Activated CD4-positive, alpha-beta T cell treated with anti-CD3 and anti-CD28 coated beads for 36 hours (primary cell): Measurements from ENCODE around the gene FHIT. TPM values are rescaled to one million over a fixed set of nuclear protein-coding genes. Genes with fewer than 3 reads are reported as not detected.
"Not testable (repeated sequence)": the region's sequence is repeated elsewhere in the genome, so short reads cannot be mapped to it uniquely, and the experiment has no call there.

Experiments used
- ATAC-seq: fragments of 200-7000 bp; cut with Tn5 transposase; one replicate; pipeline ENCODE4 v1.10.0; 2021; ENCODE audit warnings: mild to moderate bottlenecking, moderate library complexity
- CTCF ChIA-PET: fragments of 350-600 bp; sonication (Branson Sonifier 250); formaldehyde crosslinking; loops from one replicate; lab custom pipeline; 2021; ENCODE audit warnings: antibody characterized with exemption; lab: Charles Lee
- POLR2A ChIA-PET: fragments of 350-600 bp; sonication (Branson Sonifier 250); formaldehyde crosslinking; loops from one replicate; lab custom pipeline; 2021; ENCODE audit warnings: antibody characterized with exemption, inconsistent platforms; lab: Charles Lee
- DNase-seq: peaks from one replicate; pipeline ENCODE4 v3.0.0-alpha.2; 2020
- H3K27ac Mint-ChIP-seq: one replicate; pipeline ENCODE4 v1.8.0; 2021; ENCODE audit warnings: mixed read lengths
- H3K27me3 Mint-ChIP-seq: one replicate; pipeline ENCODE4 v1.8.0; 2021; ENCODE audit warnings: mixed read lengths
- H3K36me3 Mint-ChIP-seq: one replicate; pipeline ENCODE4 v1.8.0; 2021; ENCODE audit warnings: low read depth, mixed read lengths
- H3K4me1 Mint-ChIP-seq: one replicate; pipeline ENCODE4 v1.8.0; 2021; ENCODE audit warnings: mixed read lengths
- H3K4me3 Mint-ChIP-seq: one replicate; pipeline ENCODE4 v1.8.0; 2021; ENCODE audit warnings: mild to moderate bottlenecking, moderate library complexity, mixed read lengths
- H3K9me3 Mint-ChIP-seq: one replicate; pipeline ENCODE4 v1.8.0; 2021; ENCODE audit warnings: low read depth, mixed read lengths
- intact Hi-C, 2 experiments: fragments of 100-400 bp; cut with DNase I in 1 of 2; cut with micrococcal nuclease in 1 of 2; formaldehyde crosslinking; loops; one replicate each; pipeline versions ENCODE4 v1.14.2 to v1.15.1; 2022 to 2024; cut with DNase I, micrococcal nuclease
- total RNA-seq, 2 experiments: library from RNA; stranded (reverse); gene quantifications; one replicate each; pipeline ENCODE4 v1.2.3, GENCODE V29; 2021

Gene FHIT
- total RNA-seq, 2 experiments from 2014 or later, result 10.2 to 13.1 TPM

GRCh38 chr3:59935025-59935424, 1316.2 kb downstream of the FHIT start:
- POLR2A ChIA-PET, result no interaction called here

GRCh38 chr3:59934560-59934959, 1316.7 kb downstream of the FHIT start:
- H3K27ac Mint-ChIP-seq, result peak overlapping the region; percentile 79
- H3K9me3 Mint-ChIP-seq, DNase-seq, POLR2A ChIA-PET, H3K27me3 Mint-ChIP-seq, H3K4me3 Mint-ChIP-seq: not testable (repeated sequence)
- CTCF ChIA-PET, result interaction anchor here (0.6 to 1.5 kb wide), 6 partner anchors 10 to 1175 kb away, joined by 3 to 4 read pairs (median 3); no protein-coding TSS in a partner anchor
- intact Hi-C loops, result loop anchor here in 1 of 2 experiments (2.0 kb wide), 2 partner anchors 76 to 146 kb away; no protein-coding TSS in a partner anchor
- H3K36me3 Mint-ChIP-seq, result peaks cover 26% of the 10 kb centered on the region
- peaks cover 81% of the 10 kb centered on the region for H3K4me1 Mint-ChIP-seq
- ATAC-seq, result peak; percentile 23

More at GRCh38 chr3:59935025-59935424, 1316.2 kb downstream of the FHIT start:
- H3K27me3 Mint-ChIP-seq, result no peaks in the 10 kb centered on the region
- H3K4me3 Mint-ChIP-seq, result peak overlapping the region; percentile 37
- intact Hi-C loops, result loop anchor here (1.0 to 2.0 kb wide), 7 partner anchors 44 to 549 kb away; no protein-coding TSS in a partner anchor
- peak; percentile 38 for DNase-seq
- ATAC-seq, result peak; percentile 96
- CTCF ChIA-PET, result interaction anchor here (0.6 to 1.5 kb wide), 4 partner anchors 10 to 1175 kb away, joined by 3 to 4 read pairs (median 4); no protein-coding TSS in a partner anchor
- H3K9me3 Mint-ChIP-seq, result peaks cover 3% of the 10 kb centered on the region
- peaks cover 81% of the 10 kb centered on the region for H3K4me1 Mint-ChIP-seq
- peaks cover 26% of the 10 kb centered on the region for H3K36me3 Mint-ChIP-seq
- H3K27ac Mint-ChIP-seq, result peak overlapping the region; percentile 79

GRCh38 chr3:59930170-59930569, 1321.1 kb downstream of the FHIT start:
- H3K4me1 Mint-ChIP-seq, result peaks cover 73% of the 10 kb centered on the region
- ChIA-PET CTCF (interaction anchor here (1.0 kb wide), 1 partner anchor 137 kb away, joined by 3 read pairs; no protein-coding TSS in a partner anchor), POLR2A (no interaction called here)
- peaks cover 20% of the 10 kb centered on the region for H3K36me3 Mint-ChIP-seq
- H3K9me3 Mint-ChIP-seq, result peaks cover 3% of the 10 kb centered on the region
- no peak overlapping the region for H3K4me3 Mint-ChIP-seq
- no peaks in the 10 kb centered on the region for H3K27me3 Mint-ChIP-seq
- no peak for DNase-seq
- H3K27ac Mint-ChIP-seq, result no peak overlapping the region
- no peak for ATAC-seq
- intact Hi-C loops, result no loop called here

GRCh38 chr3:59927056-59927455, 1324.2 kb downstream of the FHIT start:
- ChIA-PET CTCF (no interaction called here), POLR2A (no interaction called here)
- Mint-ChIP-seq H3K36me3 (peaks cover 9% of the 10 kb centered on the region), H3K4me1 (peaks cover 64% of the 10 kb centered on the region), H3K9me3 (no peaks in the 10 kb centered on the region), H3K4me3 (no peak overlapping the region), H3K27ac (no peak overlapping the region), H3K27me3 (no peaks in the 10 kb centered on the region)
- DNase-seq (no peak), ATAC-seq (no peak)
- intact Hi-C loops, result no loop called here

- intact Hi-C loops, result no loop called here
- Mint-ChIP-seq H3K27ac (no peak overlapping the region), H3K36me3 (peaks cover 13% of the 10 kb centered on the region), H3K4me3 (no peak overlapping the region), H3K9me3 (no peaks in the 10 kb centered on the region), H3K27me3 (no peaks in the 10 kb centered on the region), H3K4me1 (peaks cover 63% of the 10 kb centered on the region)
- DNase-seq, result no peak
- CTCF ChIA-PET, result interaction anchor here (0.7 kb wide), 1 partner anchor 22 kb away, joined by 3 read pairs; no protein-coding TSS in a partner anchor
- POLR2A ChIA-PET, result no interaction called here
- ATAC-seq, result no peak
These were observed 1325.3 kb downstream of the FHIT start for GRCh38 chr3:59925946-59926345.

- no peak overlapping the region for H3K4me3 Mint-ChIP-seq
- peaks cover 78% of the 10 kb centered on the region for H3K4me1 Mint-ChIP-seq
- DNase-seq (no peak), ATAC-seq (no peak)
- H3K9me3 Mint-ChIP-seq, result no peaks in the 10 kb centered on the region
- H3K36me3 Mint-ChIP-seq, result peaks cover 31% of the 10 kb centered on the region
- POLR2A ChIA-PET, result no interaction called here
- H3K27ac Mint-ChIP-seq, result no peak overlapping the region
- no peaks in the 10 kb centered on the region for H3K27me3 Mint-ChIP-seq
- CTCF ChIA-PET, result no interaction called here
- intact Hi-C loops, result loop anchor here in 1 of 2 experiments (5.0 kb wide), 1 partner anchor 55 kb away; no protein-coding TSS in a partner anchor
These were observed 1329.1 kb downstream of the FHIT start for GRCh38 chr3:59922192-59922591.

- ATAC-seq, result no peak
- Mint-ChIP-seq H3K36me3 (peaks cover 30% of the 10 kb centered on the region), H3K27me3 (no peaks in the 10 kb centered on the region), H3K4me1 (peaks cover 67% of the 10 kb centered on the region), H3K27ac (no peak overlapping the region), H3K9me3 (no peaks in the 10 kb centered on the region), H3K4me3 (no peak overlapping the region)
- intact Hi-C loops, result loop anchor here in 1 of 2 experiments (5.0 kb wide), 1 partner anchor 54 kb away; no protein-coding TSS in a partner anchor
- ChIA-PET POLR2A (no interaction called here), CTCF (no interaction called here)
- DNase-seq, result no peak
These were observed 1330.4 kb downstream of the FHIT start for GRCh38 chr3:59920822-59921221.

GRCh38 chr3:59919586-59919985, 1331.7 kb downstream of the FHIT start:
- Mint-ChIP-seq H3K27ac (no peak overlapping the region), H3K9me3 (no peaks in the 10 kb centered on the region), H3K4me1 (peaks cover 58% of the 10 kb centered on the region), H3K4me3 (no peak overlapping the region), H3K27me3 (no peaks in the 10 kb centered on the region), H3K36me3 (peaks cover 38% of the 10 kb centered on the region)
- ChIA-PET POLR2A (no interaction called here), CTCF (interaction anchor here (0.6 kb wide), 1 partner anchor 129 kb away, joined by 3 read pairs; no protein-coding TSS in a partner anchor)
- no peak for ATAC-seq
- no peak for DNase-seq
- intact Hi-C loops, result no loop called here

GRCh38 chr3:59914251-59914650, 1337.0 kb downstream of the FHIT start:
- Mint-ChIP-seq H3K4me3 (no peak overlapping the region), H3K9me3 (no peaks in the 10 kb centered on the region), H3K27ac (no peak overlapping the region), H3K4me1 (peaks cover 37% of the 10 kb centered on the region), H3K27me3 (no peaks in the 10 kb centered on the region), H3K36me3 (peaks cover 25% of the 10 kb centered on the region)
- CTCF ChIA-PET, result no interaction called here
- DNase-seq (no peak), ATAC-seq (no peak)
- POLR2A ChIA-PET, result no interaction called here
- intact Hi-C loops, result no loop called here

GRCh38 chr3:59913645-59914044, 1337.6 kb downstream of the FHIT start:
- CTCF ChIA-PET, result no interaction called here
- peaks cover 25% of the 10 kb centered on the region for H3K36me3 Mint-ChIP-seq
- ATAC-seq, result no peak

GRCh38 chr3:59908701-59909100, 1342.6 kb downstream of the FHIT start:
- ChIA-PET CTCF (no interaction called here), POLR2A (no interaction called here)
- Mint-ChIP-seq H3K27ac (no peak overlapping the region), H3K4me1 (peaks cover 25% of the 10 kb centered on the region), H3K36me3 (peaks cover 22% of the 10 kb centered on the region), H3K4me3 (no peak overlapping the region), H3K27me3 (no peaks in the 10 kb centered on the region), H3K9me3 (peaks cover 2% of the 10 kb centered on the region)
- intact Hi-C loops, result no loop called here
- DNase-seq (no peak), ATAC-seq (no peak)

More at GRCh38 chr3:59913645-59914044, 1337.6 kb downstream of the FHIT start:
- Mint-ChIP-seq H3K27me3 (no peaks in the 10 kb centered on the region), H3K9me3 (no peaks in the 10 kb centered on the region), H3K4me1 (peaks cover 31% of the 10 kb centered on the region), H3K27ac (no peak overlapping the region), H3K4me3 (no peak overlapping the region)
- POLR2A ChIA-PET, result no interaction called here
- intact Hi-C loops, result no loop called here
- no peak for DNase-seq

- peaks cover 2% of the 10 kb centered on the region for H3K9me3 Mint-ChIP-seq
- H3K36me3 Mint-ChIP-seq, result peaks cover 25% of the 10 kb centered on the region
- no peak overlapping the region for H3K4me3 Mint-ChIP-seq
- peaks cover 25% of the 10 kb centered on the region for H3K4me1 Mint-ChIP-seq
- ATAC-seq (no peak), DNase-seq (no peak)
- no peak overlapping the region for H3K27ac Mint-ChIP-seq
- no peaks in the 10 kb centered on the region for H3K27me3 Mint-ChIP-seq
- POLR2A ChIA-PET, result no interaction called here
- intact Hi-C loops, result no loop called here
- CTCF ChIA-PET, result no interaction called here
These were observed 1343.0 kb downstream of the FHIT start for GRCh38 chr3:59908280-59908679.
